Measurements from ENCODE around the gene EXD1.

EXD1 gene

DNA sequence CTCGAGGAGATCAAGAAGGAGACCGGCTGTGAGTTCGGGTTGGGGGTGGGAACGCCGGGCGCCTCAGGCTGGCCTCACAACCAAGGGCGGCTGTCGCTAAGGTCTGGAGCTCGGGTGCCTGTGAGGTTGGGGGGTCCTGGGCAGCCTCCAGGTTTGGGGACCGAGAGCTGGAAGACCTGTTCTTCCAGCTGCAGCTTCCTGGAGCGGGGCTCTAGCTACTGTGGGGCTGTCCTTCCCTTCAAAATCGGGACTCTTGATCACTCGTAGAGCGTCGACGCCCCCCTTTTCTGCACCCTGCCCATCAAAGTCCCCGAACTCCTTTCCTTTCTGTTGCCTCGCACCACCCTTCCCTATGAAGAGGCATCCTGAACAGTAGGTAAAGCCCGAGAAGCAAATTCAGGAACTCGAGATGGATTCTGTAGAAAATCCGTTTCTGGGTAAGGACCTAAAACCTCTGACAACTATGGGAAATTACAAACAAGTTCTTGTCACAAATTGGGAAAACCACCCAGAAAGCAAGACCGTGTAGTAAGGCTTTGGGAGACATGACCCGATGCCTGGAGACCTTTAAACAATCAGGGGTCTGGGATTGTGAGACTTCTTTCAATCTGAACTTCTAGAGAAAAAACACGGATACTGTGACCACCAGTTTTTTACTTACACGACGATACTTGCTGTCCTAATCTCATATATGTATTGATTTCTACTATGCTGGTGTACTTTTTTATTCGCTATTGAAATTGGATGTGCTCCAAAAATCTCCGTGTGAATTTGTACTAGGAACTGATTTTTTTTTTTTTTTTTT lies 1.1 kb upstream of the EXD1 start:
- no peak for DNase-seq

DNA sequence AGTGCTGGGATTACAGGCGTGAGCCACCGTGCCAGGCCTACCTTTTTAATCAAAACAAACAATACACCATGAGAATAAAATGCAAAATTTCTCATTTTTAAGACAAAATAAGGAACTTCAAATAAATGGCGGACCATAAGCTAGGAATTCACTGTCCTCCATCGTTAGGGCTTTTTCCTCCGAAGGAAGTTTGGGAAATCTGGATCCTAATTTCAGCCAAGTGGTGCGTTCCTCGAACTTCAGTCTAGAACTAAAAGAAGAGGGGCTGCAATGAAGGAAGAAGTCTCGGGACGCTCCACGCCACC lies 260 bp downstream of the EXD1 start:
- no peak for DNase-seq

DNA sequence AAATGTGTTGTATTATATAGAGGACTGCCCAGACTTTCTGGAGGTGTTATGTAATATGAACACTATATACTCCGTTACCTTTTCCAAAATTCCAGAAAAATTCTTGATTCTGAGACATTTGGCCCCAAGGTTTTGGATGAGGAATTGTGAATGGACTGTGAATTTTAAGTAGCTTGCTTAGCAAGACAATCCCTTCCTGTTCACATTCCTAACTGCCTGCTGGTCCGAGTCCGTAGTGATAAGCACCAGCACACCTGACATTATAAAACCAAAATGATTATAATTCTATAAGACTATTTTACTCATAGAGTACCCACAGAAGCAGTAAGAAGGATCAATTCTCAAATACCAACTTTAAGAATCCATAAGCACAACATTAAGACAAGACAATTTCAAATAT lies 11.2 kb downstream of the EXD1 start:
- no peak for DNase-seq

DNA sequence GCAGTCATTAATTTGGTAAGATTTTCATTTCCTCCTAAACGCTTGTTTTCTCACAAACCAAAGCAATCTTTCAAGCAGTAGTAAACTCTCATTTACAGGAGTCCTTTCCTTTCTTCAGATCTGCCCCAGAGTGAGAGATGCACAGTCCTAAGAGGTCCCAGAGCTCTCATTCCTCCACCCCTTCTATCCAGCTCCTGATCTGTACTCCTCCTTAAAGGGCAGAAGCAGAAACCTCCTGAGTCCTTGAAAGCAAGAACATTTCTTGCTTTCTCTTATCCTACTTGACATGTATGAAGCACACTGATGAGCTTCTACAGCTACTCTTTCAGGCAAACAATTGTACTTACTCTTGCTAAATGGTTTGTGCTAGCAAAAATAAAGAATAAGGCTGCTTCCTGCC lies 11.7 kb downstream of the EXD1 start:
- no peak for DNase-seq

DNA sequence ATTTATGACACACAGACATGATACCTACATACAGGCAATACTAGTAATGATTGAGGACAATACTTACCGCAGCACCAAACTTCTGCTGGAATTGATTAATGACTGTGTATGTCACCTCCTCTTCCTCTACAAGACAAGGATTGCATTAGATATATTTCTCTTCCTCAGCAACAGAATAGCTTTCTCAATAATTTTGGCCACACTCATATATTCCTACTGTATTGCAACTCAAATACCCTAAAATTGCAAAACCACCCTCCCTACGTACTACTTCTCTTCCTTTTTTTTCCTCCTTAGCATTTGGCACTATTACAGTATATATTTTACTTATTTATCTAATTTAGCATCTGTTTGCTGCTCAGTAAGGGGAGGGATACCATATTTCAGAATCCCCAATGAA lies 14.8 kb downstream of the EXD1 start:
- DNase-seq = no peak

DNA sequence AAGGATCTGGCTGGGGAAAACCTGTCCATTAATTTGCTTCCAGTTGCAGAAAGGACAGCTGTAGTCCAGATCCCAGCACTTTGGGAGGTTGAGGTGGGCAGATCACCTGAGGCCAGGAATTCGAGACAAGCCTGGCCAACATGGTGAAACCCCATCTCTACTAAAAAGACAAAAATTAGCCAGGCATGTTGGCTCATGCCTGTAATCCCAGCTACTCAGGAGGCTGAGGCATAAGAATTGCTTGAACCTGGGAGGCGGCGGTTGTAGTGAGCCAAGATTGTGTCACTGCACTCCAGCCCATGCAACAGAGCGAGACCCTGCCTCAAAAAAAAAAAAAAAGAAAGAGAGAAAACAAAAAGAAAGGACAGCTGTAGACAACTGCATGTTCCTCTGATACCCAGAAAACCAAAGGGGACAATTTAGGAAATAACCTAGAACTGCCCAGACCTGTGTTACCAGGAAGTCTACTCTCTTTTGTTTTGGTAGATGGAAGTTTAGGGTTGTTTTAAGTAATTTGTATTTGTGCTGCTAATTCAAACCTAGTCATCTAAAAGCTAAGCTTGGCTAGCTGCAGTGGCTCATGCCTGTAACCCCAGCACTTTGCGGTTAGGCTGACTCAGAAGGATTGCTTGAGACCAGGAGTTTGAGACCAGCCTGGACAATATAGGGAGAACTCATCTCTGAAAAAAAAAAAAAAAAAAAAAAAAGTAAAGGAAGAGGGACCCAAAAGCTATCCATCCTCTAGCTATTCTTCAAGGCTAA lies 22.7 kb downstream of the EXD1 start:
- no peak for DNase-seq

DNA sequence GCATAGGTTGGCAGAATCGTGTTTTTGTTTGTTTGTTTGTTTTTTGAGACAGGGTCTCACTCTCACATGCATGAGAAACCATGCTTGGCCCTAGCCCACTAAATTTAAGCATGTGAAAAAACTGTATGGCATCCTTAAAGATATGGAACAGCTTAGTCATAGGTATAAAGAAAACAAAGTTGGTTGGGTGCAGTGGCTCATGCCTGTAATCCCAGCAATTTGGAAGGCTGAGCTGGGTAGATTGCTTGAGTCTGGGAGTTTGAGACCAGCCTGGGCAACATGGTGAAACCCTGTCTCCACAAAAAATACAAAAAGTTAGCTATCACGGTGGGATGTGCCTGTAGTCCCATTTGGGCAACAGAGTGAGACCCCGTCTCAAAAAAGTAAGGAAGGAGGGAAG lies 25.2 kb downstream of the EXD1 start:
- DNase-seq = no peak

DNA sequence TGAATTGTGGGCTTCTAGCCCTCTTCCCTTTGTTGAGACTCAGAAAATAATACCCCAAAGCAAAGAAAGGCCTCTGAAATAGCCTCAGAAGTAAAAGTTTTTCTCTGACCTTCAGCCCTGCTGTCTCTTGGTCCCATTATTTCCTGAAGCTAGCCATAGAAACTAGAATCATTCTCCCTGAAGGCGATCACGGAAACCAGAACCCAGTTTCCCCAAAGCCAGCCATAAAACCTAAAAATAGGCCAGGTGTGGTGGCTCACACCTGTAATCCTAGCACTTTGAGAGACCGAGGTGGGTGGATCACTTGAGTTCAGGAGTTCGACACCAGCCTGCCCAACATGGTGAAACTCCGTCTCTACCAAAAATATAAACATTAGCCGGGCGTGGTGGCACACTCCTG lies 27.2 kb downstream of the EXD1 start:
- no peak for DNase-seq

DNA sequence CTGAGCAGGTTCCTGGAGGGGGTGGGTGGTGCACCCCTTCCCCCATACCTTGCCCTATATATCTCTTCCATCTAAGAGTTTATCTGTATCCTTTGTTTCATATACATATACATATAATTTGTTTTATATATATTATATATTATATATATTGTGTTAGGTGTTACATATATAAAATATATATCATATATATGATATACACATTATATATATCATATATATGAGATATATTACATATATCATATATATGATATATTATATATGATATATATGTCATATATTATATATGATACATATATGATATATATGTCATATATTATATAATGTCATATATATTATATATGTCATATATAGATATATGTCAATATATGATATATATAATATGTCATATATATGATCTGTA lies 31.1 kb downstream of the EXD1 start:
- no peak for DNase-seq

DNA sequence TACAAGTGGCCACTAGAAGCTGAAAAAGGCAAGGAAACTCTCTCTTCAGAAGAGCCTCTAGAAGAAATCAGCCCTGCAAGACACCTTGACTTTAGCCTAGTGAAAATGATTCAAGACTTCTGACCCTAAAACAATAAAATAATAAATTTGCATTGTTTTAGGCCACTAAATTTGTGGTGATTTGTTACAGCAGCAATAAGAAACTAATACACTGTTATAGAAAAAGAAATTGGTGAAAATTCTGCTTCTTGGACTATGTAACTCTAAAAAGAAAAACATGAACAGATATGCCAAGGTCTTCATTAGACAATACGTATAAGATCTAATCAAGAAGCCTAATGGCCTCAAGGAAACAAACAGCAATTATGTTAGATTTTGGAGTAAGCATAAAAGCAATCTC lies 36.1 kb downstream of the EXD1 start:
- DNase-seq = no peak

DNA sequence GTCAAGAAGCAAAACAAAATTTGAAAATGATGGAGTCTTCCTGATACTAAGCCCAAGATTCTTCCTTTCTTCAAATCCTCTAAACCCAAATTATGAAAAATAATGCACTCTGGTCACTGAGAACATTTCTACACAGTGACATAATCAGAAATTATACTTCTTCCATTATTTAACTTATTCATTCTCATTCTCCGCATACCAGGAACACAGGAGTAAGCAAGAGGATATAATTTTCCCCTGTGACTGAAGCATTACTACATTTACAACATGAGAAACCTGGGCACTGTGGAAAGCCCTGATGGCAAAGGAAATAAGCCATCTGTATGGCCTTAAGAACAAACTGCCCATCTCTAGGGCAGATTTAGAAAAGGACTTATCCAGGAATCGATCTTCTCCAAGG lies 47.0 kb downstream of the EXD1 start:
- no peak for DNase-seq

DNA sequence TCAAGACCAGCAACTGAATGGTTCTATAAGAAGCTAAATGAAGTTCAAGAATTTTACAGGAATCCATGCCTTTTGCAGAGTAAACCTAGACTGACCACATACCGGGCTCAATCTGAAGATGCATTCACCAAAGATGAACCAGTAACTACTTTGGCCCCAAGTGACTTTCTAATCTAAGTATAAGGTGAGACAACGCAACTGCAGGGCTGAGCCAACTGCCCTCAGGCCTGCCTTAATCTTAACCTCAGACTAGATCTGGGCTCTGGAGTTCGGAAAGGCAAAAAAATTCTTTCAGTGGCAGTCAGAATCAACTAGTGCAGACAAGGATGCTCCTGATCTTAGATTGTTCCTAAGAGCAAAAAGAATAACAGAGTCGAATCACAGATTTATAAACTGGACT lies 48.3 kb downstream of the EXD1 start:
- DNase-seq = no peak

DNA sequence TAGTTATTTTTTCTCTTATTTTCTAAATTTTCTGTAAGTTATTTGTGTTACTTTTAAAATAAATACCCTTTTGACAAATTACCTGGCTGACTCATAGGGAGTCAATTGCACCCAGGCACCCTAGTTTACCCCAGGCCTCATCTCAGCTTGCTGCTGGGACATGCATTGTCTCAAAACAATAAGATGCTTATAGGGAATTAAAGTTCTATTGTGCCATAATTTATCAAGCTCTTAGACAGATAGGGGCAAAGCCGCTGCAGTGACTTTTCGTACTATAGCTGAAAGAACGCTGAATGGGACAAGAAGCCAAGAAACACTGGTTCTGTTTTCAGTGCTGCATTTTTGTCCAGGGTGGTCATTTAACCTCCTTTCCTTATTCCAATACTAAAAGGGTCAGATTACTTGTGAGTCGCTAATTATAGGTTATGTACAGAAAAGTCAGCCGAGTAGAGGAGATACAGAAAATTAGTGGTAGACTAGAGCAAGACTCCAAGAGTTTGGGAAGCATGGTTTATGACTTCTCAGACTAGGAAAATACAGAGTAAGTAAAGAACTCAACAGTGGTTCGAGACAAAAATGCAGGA lies 50.3 kb downstream of the EXD1 start:
- DNase-seq = no peak

DNA sequence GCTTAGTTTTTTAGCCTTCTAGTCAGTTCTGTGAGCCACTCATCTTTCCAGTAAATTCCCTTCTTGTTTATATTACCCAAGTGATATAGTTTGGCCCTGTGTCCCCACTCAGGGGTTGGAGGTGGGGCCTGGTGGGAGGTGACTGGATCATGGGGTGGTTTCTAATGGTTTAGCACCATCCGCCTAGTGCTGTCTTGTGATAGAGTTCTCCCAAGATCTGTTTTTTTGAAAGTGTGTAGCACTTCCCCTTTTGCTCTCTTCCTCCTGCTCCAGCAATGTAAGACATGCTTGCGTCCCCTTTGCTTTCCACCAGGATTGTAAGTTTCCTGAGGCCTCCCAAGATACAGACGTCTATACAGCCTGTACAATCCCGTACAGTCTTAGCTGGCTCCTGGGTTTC lies 60.8 kb downstream of the EXD1 start:
- no peak for DNase-seq

DNA sequence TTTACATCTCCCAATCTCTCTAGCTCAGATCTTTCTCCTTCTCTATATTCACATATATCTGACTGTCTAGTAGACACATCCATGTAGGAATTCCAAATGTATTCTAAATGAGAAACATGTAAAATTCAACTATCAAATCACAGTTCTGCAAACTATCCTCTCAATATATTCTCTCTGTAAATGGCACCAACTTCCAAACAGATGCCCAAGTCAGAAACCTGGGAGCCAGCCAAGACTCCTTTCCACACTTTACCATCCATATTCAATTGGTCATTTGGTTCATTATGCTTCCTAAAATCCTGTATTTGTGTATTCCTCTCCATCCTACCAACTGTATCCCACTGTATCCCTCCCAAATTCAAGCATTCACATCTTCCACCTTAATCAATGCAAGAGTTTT lies 61.5 kb downstream of the EXD1 start:
- no peak for DNase-seq

DNA sequence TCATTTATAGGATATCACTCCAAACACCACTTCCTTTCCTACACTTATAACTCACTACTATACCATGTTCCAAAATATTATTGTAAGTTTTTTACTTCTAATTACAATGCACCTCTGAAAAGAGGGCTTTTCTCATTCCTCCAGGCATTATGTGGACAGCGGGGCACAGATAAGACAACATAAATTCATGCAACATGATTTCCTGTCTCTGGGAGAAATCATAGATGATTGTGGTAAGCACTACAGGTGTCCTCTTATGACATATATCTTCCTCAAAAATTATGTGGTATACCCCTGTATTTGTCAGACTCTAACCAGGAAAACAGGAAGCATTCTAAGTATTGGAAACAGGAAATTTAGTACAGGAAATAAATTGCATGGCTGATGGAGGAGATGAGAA lies 68.8 kb downstream of the EXD1 start:
- no peak for DNase-seq

DNA sequence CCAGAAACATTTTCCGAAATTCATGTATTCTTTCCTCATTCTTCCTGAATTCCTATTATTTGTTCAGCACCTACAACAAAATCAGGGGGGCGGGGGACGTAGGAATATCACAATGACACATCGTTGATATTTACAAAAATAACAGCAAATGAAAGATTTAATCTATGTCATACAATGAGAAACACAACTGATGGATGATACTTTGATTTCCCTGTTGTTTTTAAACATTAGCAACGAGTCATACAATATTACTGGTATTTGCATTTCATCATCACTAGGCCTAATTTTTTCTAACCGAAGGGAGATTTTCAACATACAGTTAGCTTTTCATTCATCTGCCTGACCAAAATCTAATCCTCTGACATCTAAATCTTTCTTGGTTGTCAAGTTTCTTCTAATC lies 69.2 kb downstream of the EXD1 start:
- no peak for DNase-seq

DNA sequence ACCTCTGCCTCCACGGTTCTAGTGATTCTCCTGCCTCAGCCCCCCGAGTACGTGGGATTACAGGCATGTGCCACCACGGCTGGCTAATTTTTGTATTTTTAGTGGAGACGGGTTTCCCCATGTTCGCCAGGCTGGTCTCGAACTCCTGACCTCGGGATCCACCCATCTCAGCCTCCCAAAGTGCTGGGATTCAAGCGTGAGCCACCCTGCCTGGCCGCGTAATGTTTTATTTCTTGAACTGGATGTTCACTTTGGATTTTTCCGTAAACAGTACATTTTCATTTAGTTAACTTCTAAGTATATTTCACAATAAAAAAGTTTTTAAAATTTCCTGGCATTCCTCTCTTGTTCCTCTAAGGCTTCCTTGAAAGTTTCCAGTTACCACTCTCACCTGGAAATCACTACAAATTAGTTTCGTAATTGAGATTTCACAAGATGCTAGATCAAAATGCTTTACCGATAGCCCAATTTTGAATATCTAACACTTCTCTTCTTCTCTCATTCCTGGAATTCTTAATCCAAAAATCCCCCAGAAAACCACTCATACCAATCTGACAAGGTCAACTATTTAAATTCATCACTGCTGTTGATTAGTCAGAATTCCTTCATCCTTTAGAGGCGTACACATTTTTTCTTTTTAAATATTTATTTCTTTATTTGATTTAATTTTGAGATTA lies 69.8 kb downstream of the EXD1 start:
- no peak for DNase-seq

DNA sequence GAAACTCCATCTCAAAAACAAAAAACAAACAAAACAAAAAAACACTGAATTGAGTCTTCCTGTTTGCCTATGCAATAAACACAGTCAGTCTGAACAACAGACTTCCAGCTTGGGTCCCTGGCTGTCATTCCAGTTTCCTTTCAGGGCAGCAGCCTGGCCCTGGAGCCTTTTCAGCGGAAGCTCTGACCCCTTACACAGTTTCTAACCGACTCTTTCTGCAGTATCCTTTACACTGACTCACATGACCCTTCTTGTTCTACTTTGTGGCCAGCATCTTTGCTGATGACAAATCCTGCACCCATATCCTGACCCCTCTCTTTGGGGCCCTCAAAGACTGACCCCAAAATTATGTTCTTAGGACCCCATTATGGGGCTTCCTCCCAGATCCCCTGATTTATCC lies 76.1 kb downstream of the EXD1 start:
- no peak for DNase-seq

DNA sequence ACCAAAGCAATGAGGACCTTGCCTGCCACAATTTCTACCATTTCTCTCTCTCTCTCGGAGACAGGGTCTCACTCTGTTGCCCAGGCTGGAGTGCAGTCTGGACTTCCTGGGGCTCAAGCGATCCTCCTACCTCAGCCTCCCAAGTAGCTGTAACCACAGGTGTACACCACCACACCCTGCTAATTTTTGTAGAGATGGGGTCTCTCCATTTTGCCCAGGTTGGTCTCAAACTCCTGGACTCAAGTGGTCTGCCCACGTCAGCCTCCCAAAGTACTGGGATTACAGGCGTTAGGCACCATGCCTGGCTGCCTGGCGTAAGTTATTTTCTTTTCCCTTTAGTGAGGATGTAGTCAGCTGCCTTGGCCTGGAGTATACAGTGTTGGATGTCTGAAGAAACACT lies 76.8 kb downstream of the EXD1 start:
- no peak for DNase-seq

DNA sequence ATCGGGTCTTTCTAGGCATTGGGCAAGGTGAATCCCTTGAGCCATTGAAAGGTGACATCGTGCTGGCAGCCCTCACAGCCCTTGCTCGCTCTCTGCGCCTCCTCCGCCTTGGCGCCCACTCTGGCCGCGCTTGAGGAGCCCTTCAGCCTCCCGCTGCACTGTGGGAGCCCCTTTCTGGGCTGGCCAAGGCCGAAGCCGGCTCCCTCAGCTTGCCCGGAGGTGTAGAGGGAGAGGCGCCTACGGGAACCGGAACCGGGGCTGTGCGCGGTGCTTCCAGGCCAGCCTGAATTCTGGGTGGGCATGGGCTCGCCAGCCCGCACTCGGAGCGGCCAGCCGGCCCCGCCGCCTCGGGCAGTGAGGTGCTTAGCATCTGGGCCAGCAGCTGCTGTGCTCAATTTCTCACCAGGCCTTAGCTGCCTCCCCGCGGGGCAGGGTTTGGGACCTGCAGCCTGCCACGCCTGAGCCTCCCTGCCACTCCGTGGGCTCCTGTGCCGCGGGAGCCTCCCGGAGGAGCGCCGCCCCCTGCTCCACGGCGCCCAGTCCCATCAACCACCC lies 79.0 kb downstream of the EXD1 start:
- DNase-seq = no peak

DNA sequence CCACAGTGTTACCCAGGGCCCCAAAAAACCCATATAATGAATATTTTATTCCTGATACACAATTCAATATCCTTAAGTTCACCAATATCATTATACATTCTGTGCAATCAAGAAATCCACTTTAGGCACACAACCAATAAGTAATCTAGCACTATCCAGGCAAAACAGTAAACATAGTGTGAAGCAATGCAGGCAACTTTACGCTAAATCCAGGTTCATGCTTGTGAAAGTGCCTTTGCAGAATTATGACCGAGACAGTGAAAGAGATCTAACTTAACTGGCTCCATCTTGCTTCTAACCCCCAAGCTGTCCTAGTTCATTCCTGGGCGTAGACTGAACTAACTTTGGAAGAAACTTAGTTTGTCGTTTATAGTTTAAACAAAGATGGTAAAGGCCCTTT lies 80.3 kb downstream of the EXD1 start:
- no peak for DNase-seq

DNA sequence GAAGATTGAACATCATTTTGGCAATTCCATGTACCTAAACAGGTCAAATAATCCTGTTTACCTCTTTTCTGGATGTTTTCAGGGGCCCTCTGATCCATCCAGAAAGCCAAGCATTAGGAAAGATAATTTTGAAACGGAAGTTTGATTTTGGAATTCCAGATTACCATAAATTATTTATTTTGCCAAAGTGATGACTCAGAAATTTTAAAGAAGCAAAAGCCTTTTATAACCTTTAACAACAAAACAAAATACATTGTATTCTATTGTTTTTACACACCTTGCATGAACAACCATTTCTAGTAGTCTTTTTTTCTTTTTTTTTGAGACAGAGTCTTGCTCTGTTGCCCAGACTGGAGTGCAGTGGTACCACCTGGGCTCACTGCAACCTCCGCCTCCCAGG lies 82.5 kb downstream of the EXD1 start:
- DNase-seq = no peak

DNA sequence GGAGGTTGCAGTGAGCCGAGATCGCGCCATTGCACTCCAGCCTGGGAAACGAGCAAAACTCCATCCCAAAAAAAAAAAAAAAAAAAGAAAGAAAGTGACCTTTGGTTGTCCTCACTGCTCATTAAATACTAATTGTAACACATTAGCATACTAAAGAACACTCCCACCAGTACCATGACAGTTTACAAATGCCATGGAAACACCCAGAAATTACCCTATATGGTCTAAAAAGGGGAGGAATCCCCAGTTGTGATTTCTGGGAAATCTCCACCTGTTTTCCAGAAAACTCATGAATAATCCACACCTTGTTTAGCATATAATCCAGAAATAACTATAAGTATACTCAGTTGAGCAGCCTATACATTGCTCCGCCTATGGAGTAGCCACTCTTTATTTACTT lies 90.9 kb downstream of the EXD1 start:
- DNase-seq = no peak

Data from stimulated activated CD4-positive, alpha-beta T cell treated with anti-CD3 and anti-CD28 coated beads, Interleukin-1b, Interleukin-23, amount 100 ng/mL, for 48 hours (primary cell).